GM19463 (cell line): ENCODE measurements around the gene ZNF436.
"Not testable (repeated sequence)": the region's sequence is repeated elsewhere in the genome, so short reads cannot be mapped to it uniquely, and the experiment has no call there.

Experiments used
- ATAC-seq: cut with Tn5 transposase; IDR thresholded peaks from one replicate; pipeline ENCODE4 v1.9.1; 2021; ENCODE audit warnings: mild to moderate bottlenecking, moderate library complexity; ENCODE audit not compliant: unreplicated experiment

The ZNF436 gene

GRCh38 chr1:23393706-23394105 lies 24.1 kb upstream of the ZNF436 start:
- no peak for ATAC-seq

- no peak for ATAC-seq
These were observed 22.7 kb upstream of the ZNF436 start for GRCh38 chr1:23392125-23392855.

DNA sequence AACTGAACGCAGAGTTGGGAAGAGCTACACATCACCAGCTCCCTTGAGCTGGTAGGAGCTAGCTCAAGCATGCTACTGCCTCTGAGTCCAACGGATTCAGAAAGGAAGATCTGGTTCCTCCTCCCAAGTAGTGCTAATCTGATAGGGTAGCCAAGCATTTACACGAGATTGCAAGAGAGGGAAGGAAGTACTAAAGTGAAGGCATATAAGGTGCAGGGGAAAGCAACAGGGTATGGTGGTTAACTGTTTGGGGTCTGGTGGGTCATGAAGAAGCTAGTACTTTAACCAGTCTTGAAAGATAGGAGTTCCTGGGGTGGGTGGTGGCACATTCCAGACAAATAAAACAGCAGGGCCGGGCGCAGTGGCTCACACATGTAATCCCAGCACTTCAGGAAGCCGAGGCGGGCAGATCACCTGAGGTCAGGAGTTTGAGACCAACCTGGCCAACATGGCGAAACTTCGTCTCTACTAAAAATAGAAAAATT lies 20.2 kb upstream of the ZNF436 start:
- ATAC-seq, result no peak

GRCh38 chr1:23387494-23387893 lies 17.9 kb upstream of the ZNF436 start:
- ATAC-seq, result no peak

- ATAC-seq, result no peak
These were observed 15.5 kb upstream of the ZNF436 start for GRCh38 chr1:23385119-23385621.

GRCh38 chr1:23384312-23385058 lies 14.8 kb upstream of the ZNF436 start:
- ATAC-seq, result no peak

GRCh38 chr1:23383577-23384311 lies 14.1 kb upstream of the ZNF436 start:
- no peak for ATAC-seq

GRCh38 chr1:23381233-23381885 lies 11.7 kb upstream of the ZNF436 start:
- ATAC-seq, result no peak

DNA sequence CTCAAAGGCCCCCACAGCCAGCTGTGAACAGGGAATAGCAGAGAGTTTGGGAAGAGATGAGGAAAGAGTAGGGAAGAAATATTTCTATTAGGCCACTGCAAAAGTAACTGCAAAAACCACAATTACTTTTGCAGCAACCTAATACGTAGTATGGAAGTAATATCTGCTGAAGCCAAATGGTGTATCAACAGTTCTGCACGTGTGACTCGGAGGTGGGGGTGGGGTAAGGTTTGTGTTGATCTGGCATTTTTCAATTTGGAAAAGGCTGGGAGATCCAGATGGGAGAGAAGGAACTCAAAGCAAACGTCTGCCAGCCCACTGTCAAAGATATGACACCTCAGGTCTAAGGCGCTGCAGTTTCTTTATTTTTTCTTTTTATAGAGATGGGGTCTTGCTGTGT lies 11.1 kb upstream of the ZNF436 start:
- no peak for ATAC-seq

GRCh38 chr1:23380236-23380635 lies 10.6 kb upstream of the ZNF436 start:
- not testable (repeated sequence) for ATAC-seq

DNA sequence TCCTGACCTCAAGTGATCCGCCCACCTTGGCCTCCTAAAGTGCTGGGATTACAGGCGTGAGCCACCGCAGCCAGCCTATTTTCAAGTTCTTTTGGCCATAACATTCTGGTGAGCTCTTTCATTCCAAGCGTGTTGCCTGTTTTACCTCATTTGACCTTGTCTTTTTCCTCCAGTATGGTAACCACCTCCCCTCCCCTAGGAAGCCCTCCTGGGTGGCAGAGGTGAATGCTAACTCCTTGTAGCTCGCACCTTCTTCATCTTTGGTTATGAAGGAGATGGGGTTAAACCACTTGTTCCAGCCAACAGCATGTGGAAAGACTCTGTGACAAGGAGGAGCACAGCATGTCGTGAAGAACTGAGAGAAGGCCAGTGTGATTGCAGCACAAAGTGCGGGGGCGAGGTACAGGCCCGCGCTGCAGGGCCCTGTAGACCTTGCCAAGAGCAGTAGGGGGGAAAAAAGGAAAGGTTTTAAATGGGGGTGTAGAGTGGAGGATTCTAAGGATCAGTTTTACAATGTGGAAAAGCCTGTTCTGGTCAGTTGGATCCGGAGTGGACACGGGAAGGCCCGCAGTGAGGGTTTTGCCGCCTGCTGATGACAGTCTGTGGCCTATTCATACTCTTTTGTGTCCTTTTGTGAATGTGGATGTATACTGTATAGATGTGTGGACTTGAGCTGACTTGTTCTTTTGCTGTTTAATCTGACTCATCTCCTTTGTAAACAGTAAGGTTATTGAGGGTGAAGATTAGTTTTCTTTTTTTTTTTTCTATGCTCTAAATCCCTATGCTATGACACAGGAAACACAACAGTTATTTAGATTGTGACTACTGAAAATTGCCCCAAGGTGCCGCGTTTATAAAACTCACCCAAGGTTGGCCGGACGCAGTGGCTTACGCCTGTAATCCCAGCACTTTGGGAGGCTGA lies 7.5 kb upstream of the ZNF436 start:
- no peak for ATAC-seq

- not testable (repeated sequence) for ATAC-seq
These were observed 4.6 kb upstream of the ZNF436 start for GRCh38 chr1:23374079-23374735.

GRCh38 chr1:23371987-23372880 lies 2.6 kb upstream of the ZNF436 start:
- no peak for ATAC-seq

- ATAC-seq, result no peak
These were observed 1.3 kb upstream of the ZNF436 start for GRCh38 chr1:23370709-23371584.

DNA sequence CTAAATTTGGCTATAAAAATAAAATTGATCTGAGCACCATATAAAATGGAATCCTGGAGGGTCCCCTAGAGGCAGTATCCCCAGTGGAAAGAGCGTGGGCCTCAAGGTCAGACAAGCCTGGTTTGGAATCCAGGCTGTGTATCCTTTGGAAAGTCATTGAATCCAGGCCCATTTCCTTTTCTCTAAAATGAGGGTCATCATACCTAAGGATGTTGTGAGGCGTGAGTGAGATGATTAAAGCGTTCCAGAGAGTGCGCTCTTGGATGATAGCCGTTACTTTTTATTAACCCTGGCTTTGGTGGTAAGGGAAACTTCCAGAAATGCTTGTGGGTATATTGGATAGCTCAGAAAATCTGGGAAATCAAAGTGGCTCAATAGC lies 683 bp upstream of the ZNF436 start:
- no peak for ATAC-seq

DNA sequence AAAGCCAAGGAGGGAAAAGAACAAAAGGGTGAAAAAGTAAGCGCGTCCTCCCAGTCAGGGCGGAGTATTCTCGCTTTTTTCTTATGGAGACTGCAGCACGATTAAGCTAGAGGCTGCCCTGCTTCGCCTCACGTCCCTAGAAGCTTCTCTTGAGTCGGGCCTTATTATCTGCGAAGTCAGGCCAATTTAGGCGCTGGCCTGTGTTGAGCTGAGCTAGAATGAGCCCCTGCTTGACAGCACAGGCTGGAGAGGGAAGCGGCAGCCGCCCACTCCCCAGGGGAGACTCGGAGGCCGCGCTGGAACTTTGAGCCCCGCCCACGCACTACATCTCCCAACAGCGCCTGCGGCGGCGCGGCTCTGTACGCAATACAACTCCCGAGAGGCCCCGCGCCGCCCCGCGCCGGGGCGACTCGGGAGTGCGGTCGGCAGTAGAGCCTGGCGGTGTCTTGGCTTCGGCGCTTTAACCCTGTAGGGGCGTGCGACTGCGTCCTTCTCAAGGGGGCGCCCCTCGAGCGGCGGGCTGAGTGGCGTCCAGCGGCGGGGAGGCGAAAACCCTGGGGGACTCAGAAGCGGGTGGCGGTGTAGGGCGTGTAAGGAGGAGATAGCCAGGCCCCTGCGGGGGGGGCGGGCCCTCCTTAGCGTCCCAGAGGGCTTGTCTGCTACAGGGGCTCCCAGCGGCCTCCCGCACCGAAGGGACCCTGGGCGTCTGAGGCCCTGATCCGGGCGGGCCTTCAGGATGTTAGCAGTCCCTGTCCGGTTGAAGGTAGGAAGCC lies 888 bp downstream of the ZNF436 start:
- ATAC-seq, result peak; percentile 49
